Liver (tissue), 9 donors: ENCODE results near the gene HOXB3. TPM values are rescaled to one million over a fixed set of nuclear protein-coding genes. Genes with fewer than 3 reads are reported as not detected.

Experiments
- DNase-seq: peaks from one replicate; pipeline ENCODE4 v3.0.0-alpha.2; 2017; ENCODE audit warnings: low spot score
- H3K27ac ChIP-seq, 2 donors: one replicate each; pipeline ENCODE4 v1.7.0; 2013; ENCODE audit warnings: inconsistent platforms in 2 of 2, low read length in 2 of 2, control low read depth in 1 of 2, low read depth in 1 of 2, mild to moderate bottlenecking in 1 of 2
- H3K27me3 ChIP-seq, 4 donors: one replicate each; pipeline versions ENCODE4 v1.6.1 to v1.7.0; 2013; ENCODE audit warnings: low read length in 3 of 4, inconsistent platforms in 1 of 4, mild to moderate bottlenecking in 1 of 4, moderate library complexity in 1 of 4; ENCODE audit not compliant: control insufficient read depth in 4 of 4, insufficient read depth in 4 of 4
- H3K36me3 ChIP-seq, 4 donors: one replicate each; pipeline versions ENCODE4 v1.6.1 to v1.7.0; 2013; ENCODE audit warnings: low read length in 3 of 4, mild to moderate bottlenecking in 3 of 4, low read depth in 1 of 4, moderate library complexity in 1 of 4; ENCODE audit not compliant: control insufficient read depth in 4 of 4, insufficient read depth in 3 of 4
- H3K4me1 ChIP-seq, 4 donors: one replicate each; pipeline versions ENCODE4 v1.6.1 to v1.7.0; 2013; ENCODE audit warnings: low read length in 3 of 4, mild to moderate bottlenecking in 3 of 4, moderate library complexity in 1 of 4; ENCODE audit not compliant: control insufficient read depth in 4 of 4, insufficient read depth in 4 of 4
- H3K4me3 ChIP-seq, 3 donors: one replicate each; pipeline versions ENCODE4 v1.6.1 to v1.7.0; 2013; ENCODE audit warnings: low read length in 3 of 3, control low read depth in 1 of 3, low read depth in 1 of 3, mild to moderate bottlenecking in 1 of 3
- H3K9ac ChIP-seq, 2 donors: one replicate each; pipeline ENCODE4 v1.7.0; 2013; ENCODE audit warnings: low read length in 2 of 2, mild to moderate bottlenecking in 2 of 2, moderate library complexity in 2 of 2, control low read depth in 1 of 2, low read depth in 1 of 2
- H3K9me3 ChIP-seq, 4 donors: one replicate each; pipeline versions ENCODE4 v1.6.1 to v1.7.0; 2013; ENCODE audit warnings: low read length in 3 of 4; ENCODE audit not compliant: control insufficient read depth in 4 of 4
- ATF3 ChIP-seq: IDR thresholded peaks from 2 replicates; pipeline ENCODE4 v1.6.1; 2016; ENCODE audit warnings: antibody characterized with exemption
- FOXA1 ChIP-seq: IDR thresholded peaks from 2 replicates; pipeline ENCODE4 v1.6.1; 2016; ENCODE audit warnings: antibody characterized with exemption
- GABPA ChIP-seq, 2 donors: IDR thresholded peaks in 1 of 2; conservative IDR thresholded peaks in 1 of 2; 2 replicates each; pipeline ENCODE4 v1.6.1; 2016; ENCODE audit warnings: antibody characterized with exemption in 2 of 2, mild to moderate bottlenecking in 1 of 2, moderate library complexity in 1 of 2
- HNF4A ChIP-seq, 2 donors: conservative IDR thresholded peaks; 2 replicates each; pipeline ENCODE4 v1.6.1; 2016; ENCODE audit warnings: antibody characterized with exemption in 2 of 2, mild to moderate bottlenecking in 2 of 2
- HNF4G ChIP-seq: IDR thresholded peaks from 2 replicates; pipeline ENCODE4 v1.6.1; 2016; ENCODE audit warnings: antibody characterized with exemption
- MAX ChIP-seq: IDR thresholded peaks from 2 replicates; pipeline ENCODE4 v1.6.1; 2016; ENCODE audit warnings: antibody characterized with exemption
- RAD21 ChIP-seq, 2 donors: IDR thresholded peaks; 2 replicates each; pipeline ENCODE4 v1.6.1; 2016; ENCODE audit warnings: antibody characterized with exemption in 2 of 2, mild to moderate bottlenecking in 2 of 2
- REST ChIP-seq: IDR thresholded peaks from 2 replicates; pipeline ENCODE4 v1.6.1; 2016; ENCODE audit warnings: antibody characterized with exemption, mild to moderate bottlenecking
- RXRA ChIP-seq, 2 donors: IDR thresholded peaks; 2 replicates each; pipeline ENCODE4 v1.6.1; 2017 to 2018; ENCODE audit warnings: antibody characterized with exemption in 2 of 2, mild to moderate bottlenecking in 1 of 2
- SP1 ChIP-seq: IDR thresholded peaks from 2 replicates; pipeline ENCODE4 v1.6.1; 2018; ENCODE audit warnings: antibody characterized with exemption, mild to moderate bottlenecking
- TAF1 ChIP-seq: conservative IDR thresholded peaks from 2 replicates; pipeline ENCODE4 v1.6.1; 2016; ENCODE audit warnings: antibody characterized with exemption, mild to moderate bottlenecking
- YY1 ChIP-seq: IDR thresholded peaks from 2 replicates; pipeline ENCODE4 v1.6.1; 2016; ENCODE audit warnings: antibody characterized with exemption, mild to moderate bottlenecking
- WGBS: extraction: QIAGEN DNeasy Blood & Tissue Kit; methylation state at CpG from one replicate; pipeline ENCODE4 v1.1.7; 2013; 5-methylcytosine and 5-hydroxymethylcytosine counted together
- polyA plus RNA-seq, 2 donors: library from polyadenylated mRNA; stranded (reverse) in 1 of 2; unstranded in 1 of 2; fragments of 200-250 nt in 1 of 2; fragments of >200 nt in 1 of 2; fragmentation: Nextera tagmentation in 1 of 2; extraction: Ambion mirVana in 1 of 2; gene quantifications; one replicate each; pipeline versions ENCODE4 v1.2.1 to v1.2.3, GENCODE V29; 2013 to 2015
- total RNA-seq, 2 donors: library from RNA; depleted of rRNA; stranded (reverse); fragments of >200 nt; gene quantifications; one replicate each; pipeline ENCODE4 v1.2.3, GENCODE V29; 2014
- TF ChIP-seq, protein P1 (sequence below): IDR thresholded peaks from 2 replicates; pipeline ENCODE4 v1.6.1; 2016; ENCODE audit warnings: antibody characterized with exemption
- donor health status: healthy.
- donor health status: healthy.
- donor health status: healthy.
- donor health status: healthy.
- donor health status: healthy.

Gene HOXB3
- total and polyA plus RNA-seq, 4 donors: 0.75 to 2.2 (median 1.2) TPM

- TF ChIP-seq HNF4A (conservative IDR thresholded peaks at IDR 0.05) (no peak), GABPA (IDR thresholded peaks at IDR 0.05 in 1 of 2, conservative IDR thresholded peaks at IDR 0.05 in 1 of 2) (no peak), MAX (no peak), RAD21 (IDR thresholded peaks at IDR 0.05) (no peak), TAF1 (no peak), SP1 (no peak), RXRA (IDR thresholded peaks at IDR 0.05) (no peak), FOXA1 (no peak), ATF3 (no peak), YY1 (no peak), REST (no peak)
- TF ChIP-seq, protein P1, sequence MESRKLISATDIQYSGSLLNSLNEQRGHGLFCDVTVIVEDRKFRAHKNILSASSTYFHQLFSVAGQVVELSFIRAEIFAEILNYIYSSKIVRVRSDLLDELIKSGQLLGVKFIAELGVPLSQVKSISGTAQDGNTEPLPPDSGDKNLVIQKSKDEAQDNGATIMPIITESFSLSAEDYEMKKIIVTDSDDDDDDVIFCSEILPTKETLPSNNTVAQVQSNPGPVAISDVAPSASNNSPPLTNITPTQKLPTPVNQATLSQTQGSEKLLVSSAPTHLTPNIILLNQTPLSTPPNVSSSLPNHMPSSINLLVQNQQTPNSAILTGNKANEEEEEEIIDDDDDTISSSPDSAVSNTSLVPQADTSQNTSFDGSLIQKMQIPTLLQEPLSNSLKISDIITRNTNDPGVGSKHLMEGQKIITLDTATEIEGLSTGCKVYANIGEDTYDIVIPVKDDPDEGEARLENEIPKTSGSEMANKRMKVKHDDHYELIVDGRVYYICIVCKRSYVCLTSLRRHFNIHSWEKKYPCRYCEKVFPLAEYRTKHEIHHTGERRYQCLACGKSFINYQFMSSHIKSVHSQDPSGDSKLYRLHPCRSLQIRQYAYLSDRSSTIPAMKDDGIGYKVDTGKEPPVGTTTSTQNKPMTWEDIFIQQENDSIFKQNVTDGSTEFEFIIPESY: no peak
- WGBS: 35% methylated on average over 6 of the region's 6 CpGs
- peaks cover 0 to 3% (median 0%) of the 10 kb centered on the region in 4 donors for H3K4me1 ChIP-seq
- no peak overlapping the region for H3K9ac ChIP-seq
- peaks cover 0 to 6% (median 3%) of the 10 kb centered on the region in 4 donors for H3K27me3 ChIP-seq
- H3K36me3 ChIP-seq: no peaks in the 10 kb centered on the region
- DNase-seq: no peak
- H3K4me3 ChIP-seq: no peak overlapping the region
- H3K9me3 ChIP-seq: no peaks in the 10 kb centered on the region
- no peak overlapping the region for H3K27ac ChIP-seq
These were observed 76.2 kb downstream of the HOXB3 start for GRCh38 chr17:48513666-48514455.

- no peak overlapping the region for H3K9ac ChIP-seq
- no peaks in the 10 kb centered on the region for H3K36me3 ChIP-seq
- no peak for DNase-seq
- H3K27me3 ChIP-seq: peaks cover 0 to 9% (median 3%) of the 10 kb centered on the region in 4 donors
- peaks cover 0 to 3% (median 0%) of the 10 kb centered on the region in 4 donors for H3K4me1 ChIP-seq
- peak overlapping the region in 1 of 3 donors; percentile 2 for H3K4me3 ChIP-seq
- no peaks in the 10 kb centered on the region for H3K9me3 ChIP-seq
- H3K27ac ChIP-seq: no peak overlapping the region
- 26% methylated on average over 7 of the region's 7 CpGs for WGBS
- TF ChIP-seq, protein P1: no peak
- TF ChIP-seq HNF4G: no peak
- TF ChIP-seq ATF3: no peak
- no peak for TF ChIP-seq HNF4A (conservative IDR thresholded peaks at IDR 0.05)
- no peak for TF ChIP-seq GABPA (IDR thresholded peaks at IDR 0.05 in 1 of 2, conservative IDR thresholded peaks at IDR 0.05 in 1 of 2)
These were observed 76.9 kb downstream of the HOXB3 start for GRCh38 chr17:48513097-48513496.
